Gastrocnemius medialis (tissue), 4 donors: Measurements from ENCODE around the gene DMTF1. TPM values are rescaled to one million over a fixed set of nuclear protein-coding genes. Genes with fewer than 3 reads are reported as not detected.
A peak's percentile ranks its signal among the peaks of the same experiment; 100 is the strongest.

Experiments used
- ATAC-seq, 2 donors: fragments of 150-250 bp; one replicate each; pipeline ENCODE4 v1.9.1; 2016
- DNase-seq, 2 donors: peaks; one replicate each; pipeline ENCODE4 v3.0.0-alpha.2; 2019
- H3K27ac ChIP-seq, 4 donors: fragments of 200-600 bp; sonication (generic); 1 replicate in 1 of 4; 2 replicates in 3 of 4; pipeline ENCODE4 v1.5.1; 2016 to 2018; ENCODE audit warnings: mild to moderate bottlenecking in 2 of 4, moderate library complexity in 1 of 4
- H3K27me3 ChIP-seq, 3 donors: fragments of 200-600 bp; sonication (generic) in 2 of 3; 1 replicate in 1 of 3; 2 replicates in 2 of 3; pipeline versions ENCODE4 v1.5.1 to v1.6.0; 2016 to 2019; ENCODE audit warnings: mild to moderate bottlenecking in 1 of 3, moderate library complexity in 1 of 3
- H3K36me3 ChIP-seq, 2 donors: fragments of 200-600 bp; sonication (generic) in 1 of 2; one replicate each; pipeline ENCODE4 v1.5.1; 2017 to 2018
- H3K4me1 ChIP-seq, 2 donors: fragments of 200-600 bp; sonication (generic) in 1 of 2; one replicate each; pipeline ENCODE4 v1.5.1; 2016 to 2017; ENCODE audit warnings: mild to moderate bottlenecking in 2 of 2
- H3K4me3 ChIP-seq, 4 donors: fragments of 200-600 bp; sonication (generic) in 3 of 4; 1 replicate in 1 of 4; 2 replicates in 3 of 4; pipeline ENCODE4 v1.5.1; 2016 to 2019; ENCODE audit warnings: mild to moderate bottlenecking in 2 of 4
- H3K9me3 ChIP-seq, 3 donors: fragments of 200-600 bp; sonication (generic) in 2 of 3; 1 replicate in 1 of 3; 2 replicates in 2 of 3; pipeline ENCODE4 v1.5.1; 2016 to 2019
- CTCF ChIP-seq, 5 experiments: fragments of 450-650 bp in 3 of 5; fragments of 200-600 bp in 2 of 5; sonication (generic) in 2 of 5; IDR thresholded peaks in 4 of 5; conservative IDR thresholded peaks in 1 of 5; 1 replicate in 4 of 5; 2 replicates in 1 of 5; pipeline ENCODE4 v1.5.1; 2016 to 2019; ENCODE audit warnings: antibody characterized with exemption in 5 of 5, mild to moderate bottlenecking in 3 of 5, moderate library complexity in 3 of 5
- POLR2A ChIP-seq, 2 donors: fragments of 450-650 bp; IDR thresholded peaks; one replicate each; pipeline ENCODE4 v1.6.1; 2017; ENCODE audit warnings: antibody characterized with exemption in 2 of 2, mild to moderate bottlenecking in 2 of 2, moderate library complexity in 2 of 2
- in situ Hi-C, 4 donors: fragments of 200-750 bp; cut with MboI; loops; one replicate each; pipeline versions ENCODE4 v1.15.0 to v1.8.0; 2017; ENCODE audit warnings: low sequenced_read_pairs in 4 of 4
- intact Hi-C: fragments of 100-400 bp; cut with DNase I; formaldehyde crosslinking; loops from one replicate; pipeline ENCODE4 v1.15.1; 2023; ENCODE audit warnings: low total_unique reads
- total RNA-seq, 4 donors: library from RNA; depleted of rRNA; stranded (reverse); fragments of >200 nt; gene quantifications; one replicate each; pipeline versions ENCODE4 v1.1.0 to v1.2.3, GENCODE V29; 2016

DMTF1 gene
- total RNA-seq, 4 donors from 2014 or later, result 10.6 to 31.9 (median 13.1) TPM

GRCh38 chr7:87193912-87194311, 41.7 kb downstream of the DMTF1 start:
- Histone ChIP-seq H3K9me3 (no peaks in the 10 kb centered on the region), H3K4me3 (no peak overlapping the region), H3K36me3 (peaks cover 2 to 95% of the 10 kb centered on the region in 2 donors), H3K4me1 (peaks cover 0 to under 1% of the 10 kb centered on the region in 2 donors), H3K27ac (no peak overlapping the region), H3K27me3 (no peaks in the 10 kb centered on the region)
- ATAC-seq (no peak), DNase-seq (no peak)
- intact Hi-C loops (no loop called here), in situ Hi-C loops (no loop called here)
- TF ChIP-seq POLR2A (IDR thresholded peaks at IDR 0.05), result no peak
- TF ChIP-seq CTCF (IDR thresholded peaks at IDR 0.05 in 4 of 5, conservative IDR thresholded peaks at IDR 0.05 in 1 of 5), result no peak

- in situ Hi-C loops, result no loop called here
- ATAC-seq, result no peak
These were observed 47.0 kb downstream of the DMTF1 start for GRCh38 chr7:87199241-87199640.

GRCh38 chr7:87199700-87200450, 47.6 kb downstream of the DMTF1 start:
- Histone ChIP-seq H3K9me3 (peaks cover 0 to under 1% (median 0%) of the 10 kb centered on the region in 3 donors), H3K4me1 (peaks cover 0 to 13% of the 10 kb centered on the region in 2 donors), H3K27ac (peak overlapping the region in 1 of 4 donors; percentile 27), H3K4me3 (no peak overlapping the region), H3K36me3 (peaks cover 0 to 38% of the 10 kb centered on the region in 2 donors), H3K27me3 (no peaks in the 10 kb centered on the region)
- ATAC-seq (no peak), DNase-seq (no peak)
- TF ChIP-seq POLR2A (IDR thresholded peaks at IDR 0.05) (no peak), CTCF (IDR thresholded peaks at IDR 0.05 in 4 of 5, conservative IDR thresholded peaks at IDR 0.05 in 1 of 5) (no peak)
- in situ Hi-C loops, result no loop called here
- intact Hi-C loops, result no loop called here

More at GRCh38 chr7:87199241-87199640, 47.0 kb downstream of the DMTF1 start:
- Histone ChIP-seq H3K27me3 (no peaks in the 10 kb centered on the region), H3K27ac (peak overlapping the region in 1 of 4 donors; percentile 13), H3K9me3 (no peaks in the 10 kb centered on the region), H3K36me3 (peaks cover 2 to 44% of the 10 kb centered on the region in 2 donors), H3K4me1 (peaks cover 0 to 13% of the 10 kb centered on the region in 2 donors), H3K4me3 (no peak overlapping the region)
- DNase-seq, result no peak
- TF ChIP-seq POLR2A (IDR thresholded peaks at IDR 0.05) (no peak), CTCF (IDR thresholded peaks at IDR 0.05 in 4 of 5, conservative IDR thresholded peaks at IDR 0.05 in 1 of 5) (no peak)
- intact Hi-C loops, result no loop called here

GRCh38 chr7:87202208-87202607, 50.0 kb downstream of the DMTF1 start:
- intact Hi-C loops (no loop called here), in situ Hi-C loops (no loop called here)
- no peak overlapping the region for H3K4me3 ChIP-seq
- no peak for DNase-seq
- H3K9me3 ChIP-seq, result peaks cover 0 to 9% (median 0%) of the 10 kb centered on the region in 3 donors
- TF ChIP-seq POLR2A (IDR thresholded peaks at IDR 0.05) (no peak), CTCF (IDR thresholded peaks at IDR 0.05 in 4 of 5, conservative IDR thresholded peaks at IDR 0.05 in 1 of 5) (no peak)
- no peaks in the 10 kb centered on the region for H3K27me3 ChIP-seq
- ATAC-seq, result no peak
- H3K27ac ChIP-seq, result no peak overlapping the region
- peaks cover 0 to 13% of the 10 kb centered on the region in 2 donors for H3K4me1 ChIP-seq
- peaks cover 0 to 14% of the 10 kb centered on the region in 2 donors for H3K36me3 ChIP-seq
